Activated effector memory CD4-positive, alpha-beta T cell treated with anti-CD3 and anti-CD28 coated beads, Interleukin-2, amount 50 U/mL, for 16 hours (primary cell): Measurements from ENCODE around the gene PIH1D1.

ENCODE experiments used
- DNase-seq: peaks from one replicate; pipeline ENCODE4 v3.0.0-alpha.2; 2020

PIH1D1 gene

DNA sequence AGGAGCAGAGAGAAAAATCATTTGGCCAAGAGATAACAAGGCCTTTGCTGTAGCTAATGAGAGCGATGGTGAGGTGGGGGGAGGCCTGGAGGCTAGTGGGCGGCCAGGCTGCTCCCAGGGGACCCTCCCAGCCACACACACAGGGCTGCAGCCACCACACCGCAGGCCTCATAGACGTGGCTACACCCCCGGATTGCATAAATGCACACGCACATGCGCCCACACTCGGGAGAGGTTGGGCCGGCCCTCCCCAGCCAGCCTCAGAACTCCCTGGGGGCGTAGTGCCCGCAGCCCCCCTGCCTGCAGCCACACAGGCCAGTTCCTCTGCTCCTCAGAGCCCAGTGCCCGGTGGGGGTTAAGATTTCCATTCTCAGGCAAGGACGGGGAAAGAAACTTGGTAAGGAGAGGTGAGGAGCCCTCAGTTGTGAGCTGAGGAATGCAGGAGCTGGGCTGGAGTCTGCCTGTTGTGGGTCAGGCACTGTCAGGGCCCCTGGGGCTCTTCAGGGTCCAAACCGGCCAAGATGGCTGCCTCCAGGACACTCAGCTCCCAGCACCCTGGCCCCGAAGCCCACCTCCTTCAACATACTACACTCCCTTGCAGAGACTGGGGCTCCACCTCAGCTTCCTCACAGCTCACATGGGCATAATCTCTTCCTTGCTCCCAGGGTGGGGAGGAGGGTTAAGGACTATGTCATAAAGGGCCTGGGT is 36.4 kb downstream of the PIH1D1 start:
- no peak for DNase-seq

DNA sequence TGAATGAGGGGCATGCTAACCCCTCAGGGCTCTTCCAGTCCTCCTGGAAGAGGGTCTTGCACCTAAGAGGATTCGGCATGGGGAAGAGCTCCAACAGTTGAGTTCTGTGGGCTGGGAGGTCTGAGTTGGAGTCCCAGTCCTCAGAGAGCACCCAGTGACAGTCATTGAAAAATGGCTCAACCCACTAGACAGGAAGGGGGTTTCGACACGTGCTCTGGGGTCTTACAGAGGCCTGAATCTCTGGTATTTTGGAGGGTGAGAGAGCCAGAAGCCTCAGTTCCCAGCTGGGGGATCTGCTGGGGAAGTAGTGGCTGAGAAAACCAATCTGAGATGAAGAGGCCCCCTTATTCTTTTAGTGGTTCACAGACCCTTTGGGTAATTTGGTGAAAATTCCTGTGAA is 37.4 kb downstream of the PIH1D1 start:
- no peak for DNase-seq

DNA sequence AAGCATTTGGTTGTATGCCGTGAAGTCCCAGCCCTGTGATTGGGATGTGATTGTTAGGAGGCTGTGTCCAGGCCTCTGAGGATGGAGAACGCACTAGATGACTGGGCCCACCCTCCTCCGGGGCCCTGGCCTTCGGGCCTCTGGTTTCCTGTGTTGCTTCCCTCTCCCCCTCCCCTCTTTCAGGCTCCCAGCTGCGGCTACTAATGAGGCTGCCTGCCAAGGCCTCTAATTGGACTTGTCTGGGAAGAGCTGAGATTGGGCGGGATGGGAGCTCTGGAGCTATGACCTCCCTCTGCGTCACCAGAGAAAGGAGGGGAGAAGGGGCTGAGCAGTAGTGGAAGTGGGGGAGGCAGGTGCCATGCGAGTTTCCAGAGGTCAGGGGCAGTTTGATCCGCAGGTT is 38.3 kb downstream of the PIH1D1 start:
- no peak for DNase-seq

DNA sequence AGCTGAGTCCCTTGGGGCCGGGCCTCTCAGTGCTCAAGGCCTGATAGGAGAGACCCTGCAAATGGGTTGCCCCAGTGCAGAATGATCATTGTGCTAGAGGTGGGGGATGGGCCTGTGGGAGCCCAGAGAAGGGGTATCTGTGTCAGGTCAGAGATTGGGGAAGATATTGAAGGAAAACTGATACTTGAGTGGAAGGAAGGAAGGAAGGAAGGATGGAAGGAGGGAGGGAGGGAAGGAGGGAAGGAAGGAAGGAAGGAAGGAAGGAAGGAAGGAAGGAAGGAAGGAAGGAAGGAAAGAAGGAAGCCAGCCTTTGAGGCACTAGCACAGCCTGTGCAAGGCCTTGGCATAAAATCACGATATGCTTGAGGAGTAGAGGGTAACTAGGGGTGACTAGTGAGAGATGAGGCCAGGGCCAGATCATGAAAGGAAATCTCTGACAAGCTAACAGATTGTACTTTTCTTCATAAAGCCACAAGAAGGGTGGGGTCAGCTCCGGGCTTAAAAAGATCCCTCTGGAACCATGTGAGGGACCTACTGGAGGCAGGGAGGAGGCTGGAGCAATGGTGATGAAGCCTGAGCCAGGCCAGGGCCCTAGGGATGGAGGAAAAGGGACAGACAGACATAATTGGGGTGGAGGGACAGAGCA is 39.8 kb downstream of the PIH1D1 start:
- no peak for DNase-seq

DNA sequence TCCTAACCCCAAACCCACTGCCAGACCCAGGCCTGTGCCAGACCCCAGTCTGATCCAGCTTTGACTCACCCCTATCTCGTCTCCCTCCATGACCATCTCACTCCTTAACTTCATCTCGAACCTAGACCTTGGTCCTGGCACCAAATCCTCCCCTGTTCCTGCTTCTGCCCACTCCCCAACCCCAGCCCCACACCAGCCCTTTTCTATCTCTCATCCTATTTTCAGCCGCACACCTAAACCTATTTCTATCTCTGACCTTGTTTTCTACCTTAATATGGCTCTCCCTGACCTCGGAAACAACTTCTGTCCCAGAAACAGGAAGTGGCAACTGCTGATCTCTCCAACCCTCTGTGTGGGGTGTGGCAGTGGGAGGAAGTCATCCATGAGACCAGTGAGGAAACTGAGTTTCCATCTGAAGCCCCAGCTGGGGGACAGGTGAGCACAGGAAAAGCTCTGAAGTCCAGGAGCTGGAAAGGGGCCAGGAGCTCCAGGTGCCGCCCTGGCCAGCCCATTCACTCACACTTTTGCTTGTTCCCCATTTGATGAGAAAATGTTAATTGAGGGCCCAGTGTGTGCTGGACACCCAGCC is 42.1 kb downstream of the PIH1D1 start:
- peak; percentile 69 for DNase-seq

DNA sequence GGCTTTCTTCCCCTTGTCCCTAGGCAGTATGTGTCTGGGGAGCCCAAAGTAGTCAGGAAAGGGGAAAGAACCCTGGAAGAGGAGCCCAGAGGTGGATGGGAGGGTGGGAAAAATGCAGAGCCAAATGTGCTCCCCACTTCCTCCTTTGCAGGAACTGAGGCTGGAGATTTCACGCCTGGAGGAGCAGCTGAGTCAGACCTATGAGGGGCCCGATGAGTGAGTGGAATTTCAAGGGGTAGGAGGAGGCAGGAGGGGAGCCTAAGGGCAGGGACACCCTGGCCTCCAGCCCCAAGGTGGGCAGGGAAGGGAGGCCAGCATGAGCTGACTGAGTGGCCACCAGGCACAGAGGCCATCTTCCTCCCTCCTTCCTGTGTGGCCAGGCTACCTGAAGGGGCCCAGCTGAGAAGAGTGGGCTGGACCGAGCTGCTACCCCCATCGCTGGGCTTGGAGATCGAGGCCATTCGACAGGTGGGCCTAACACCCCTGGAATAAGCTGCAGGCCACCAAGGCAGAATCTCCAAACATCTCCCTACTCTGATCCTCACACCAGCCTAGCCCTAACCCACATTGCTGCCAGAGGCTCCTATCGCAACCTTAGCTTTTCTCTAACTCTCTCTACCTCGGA is 42.7 kb downstream of the PIH1D1 start:
- no peak for DNase-seq

DNA sequence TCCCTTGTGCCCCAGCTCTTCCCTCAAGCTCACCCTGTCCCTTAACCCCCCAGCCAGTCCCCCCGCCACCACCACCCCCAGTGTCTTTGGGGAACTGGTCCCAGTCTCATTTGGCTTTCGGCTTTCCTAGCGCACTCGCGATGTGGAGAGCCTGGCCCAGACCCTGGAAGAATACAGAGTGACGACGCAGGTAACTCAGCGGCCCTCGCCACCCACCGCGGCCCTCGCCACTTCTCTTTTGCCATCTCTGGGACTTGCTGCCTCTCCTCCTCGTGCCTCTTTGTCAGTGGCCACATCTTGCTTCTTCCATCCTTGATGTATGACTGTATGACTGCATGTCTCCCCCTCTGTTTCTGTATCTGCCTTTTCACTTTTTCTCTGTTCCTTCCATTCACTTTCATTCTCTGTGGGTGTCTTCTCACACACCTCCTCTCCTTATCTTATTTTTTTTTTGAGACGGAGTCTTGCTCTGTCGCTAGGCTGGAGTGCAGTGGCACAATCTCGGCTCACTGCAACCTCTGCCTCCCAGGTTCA is 44.1 kb downstream of the PIH1D1 start:
- DNase-seq: no peak

DNA sequence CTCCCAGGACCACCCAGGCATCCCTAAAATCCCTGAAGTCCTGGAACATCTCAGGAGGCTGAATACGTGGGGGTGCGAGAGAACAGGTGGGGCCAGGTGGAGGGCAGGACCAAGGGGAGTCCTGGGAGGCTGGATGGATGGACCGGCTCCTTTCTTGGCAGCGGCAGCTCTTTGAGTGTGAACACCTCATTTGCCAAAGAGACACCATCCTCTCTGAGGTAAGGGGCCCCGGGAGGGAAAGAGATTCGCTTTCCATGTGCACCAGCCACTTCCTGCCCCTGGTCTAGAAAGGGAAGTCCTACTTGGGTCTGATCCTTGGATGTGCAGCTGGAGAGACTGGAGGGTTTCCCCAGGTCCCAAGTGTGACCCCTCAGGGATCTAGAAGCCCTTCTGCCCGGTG is 44.5 kb downstream of the PIH1D1 start:
- DNase-seq: no peak

DNA sequence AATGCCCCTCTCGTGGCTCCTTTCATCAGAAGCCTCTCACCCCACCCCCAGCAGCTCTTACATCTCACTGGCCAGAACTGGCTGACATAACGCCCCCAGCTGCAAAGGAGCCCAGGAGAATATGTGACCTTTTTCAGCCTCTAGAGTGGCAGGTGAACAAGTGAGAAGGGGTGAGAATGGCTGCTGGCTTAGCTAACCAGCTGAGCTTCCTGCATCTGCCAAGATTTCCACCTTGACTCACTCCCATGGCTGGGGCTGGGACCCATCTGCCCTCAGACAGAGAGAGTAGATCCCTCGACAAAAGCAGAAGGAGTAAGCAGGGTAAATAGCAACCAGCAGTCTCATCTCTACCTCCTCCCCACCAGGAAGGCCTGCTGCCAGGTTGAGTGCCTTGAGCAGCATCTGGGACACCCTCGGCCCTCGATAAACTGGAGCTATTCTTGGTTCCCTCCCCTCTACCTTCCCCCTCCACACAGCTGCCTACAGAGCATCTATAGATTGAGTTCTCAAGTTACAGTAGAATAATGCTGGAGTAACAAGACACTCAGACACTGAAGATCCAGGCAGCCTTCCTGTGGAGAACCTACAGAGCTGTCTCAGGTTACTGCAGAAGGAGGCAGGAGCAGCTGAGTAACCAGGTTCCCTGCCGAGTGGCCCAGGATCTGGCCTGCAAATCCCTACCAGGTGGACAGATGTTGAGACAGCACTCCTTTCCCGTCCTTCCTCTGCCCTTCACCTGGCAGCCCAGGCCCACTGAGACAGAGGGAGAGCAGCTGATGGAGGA is 48.0 kb downstream of the PIH1D1 start:
- DNase-seq: no peak

DNA sequence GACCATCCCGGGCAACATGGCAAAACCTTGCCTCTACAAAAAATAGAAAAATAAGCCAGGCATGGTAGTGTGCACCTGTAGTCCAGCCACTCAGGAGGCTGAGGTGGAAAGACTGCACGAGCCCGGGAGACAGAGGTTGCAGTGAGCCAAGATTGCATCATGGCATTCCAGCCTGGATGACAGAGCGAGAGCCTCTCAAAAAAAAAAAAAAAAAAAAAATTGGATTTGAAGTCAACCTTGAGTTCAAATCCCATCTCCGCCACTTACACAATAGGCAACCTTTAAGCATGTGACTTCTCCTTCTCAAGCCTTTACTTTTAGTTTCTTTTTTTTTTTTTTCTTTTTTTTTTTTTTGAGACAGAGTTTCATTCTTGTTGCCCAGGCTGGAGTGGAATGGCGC is 51.6 kb downstream of the PIH1D1 start:
- DNase-seq: no peak

DNA sequence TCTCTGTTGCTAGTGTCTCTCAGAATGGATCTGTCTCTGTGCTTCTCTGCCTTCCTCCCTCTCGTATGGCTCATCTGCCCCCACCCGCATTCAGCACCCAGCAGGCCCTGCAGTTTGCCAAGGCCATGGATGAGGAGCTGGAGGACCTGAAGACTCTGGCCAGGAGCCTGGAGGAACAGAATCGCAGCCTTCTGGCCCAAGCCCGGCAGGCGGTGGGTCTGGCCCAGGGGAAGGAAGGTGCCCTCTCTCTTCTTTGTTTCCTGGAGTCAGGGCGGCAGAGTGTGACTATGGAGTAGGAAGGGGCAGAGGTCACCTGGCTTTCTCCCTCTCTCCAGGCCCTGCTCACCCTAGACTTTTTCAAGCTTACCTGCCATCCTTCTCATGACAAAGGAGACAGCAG is 52.7 kb downstream of the PIH1D1 start:
- no peak for DNase-seq

DNA sequence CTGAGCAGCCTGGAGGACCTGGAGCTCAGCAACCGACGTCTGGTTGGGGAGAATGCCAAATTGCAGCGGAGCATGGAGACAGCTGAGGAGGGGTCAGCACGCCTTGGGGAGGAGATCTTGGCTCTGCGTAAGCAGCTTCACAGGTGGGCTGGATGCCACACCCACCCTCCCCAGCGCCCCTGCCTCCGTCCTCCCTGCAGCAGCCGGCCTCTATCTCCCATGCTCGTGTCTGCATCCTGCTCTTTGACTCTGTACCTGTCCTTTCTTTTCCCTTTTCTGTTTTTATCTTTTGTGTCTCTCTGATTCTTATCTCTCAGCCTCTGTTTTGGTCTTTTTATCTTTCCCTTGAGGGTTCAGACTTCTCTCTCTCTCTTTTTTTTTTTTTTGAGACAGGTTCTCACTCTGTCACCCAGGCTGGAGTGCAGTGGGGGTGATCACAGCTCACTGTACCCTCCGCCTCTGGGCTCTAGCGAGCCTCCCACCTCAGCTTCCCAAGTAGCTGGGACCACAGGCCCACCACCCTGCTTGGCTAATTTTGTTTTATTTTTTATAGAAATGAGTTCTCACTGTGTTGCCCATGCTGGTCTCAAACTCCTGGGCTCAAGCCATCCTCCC is 53.5 kb downstream of the PIH1D1 start:
- no peak for DNase-seq

DNA sequence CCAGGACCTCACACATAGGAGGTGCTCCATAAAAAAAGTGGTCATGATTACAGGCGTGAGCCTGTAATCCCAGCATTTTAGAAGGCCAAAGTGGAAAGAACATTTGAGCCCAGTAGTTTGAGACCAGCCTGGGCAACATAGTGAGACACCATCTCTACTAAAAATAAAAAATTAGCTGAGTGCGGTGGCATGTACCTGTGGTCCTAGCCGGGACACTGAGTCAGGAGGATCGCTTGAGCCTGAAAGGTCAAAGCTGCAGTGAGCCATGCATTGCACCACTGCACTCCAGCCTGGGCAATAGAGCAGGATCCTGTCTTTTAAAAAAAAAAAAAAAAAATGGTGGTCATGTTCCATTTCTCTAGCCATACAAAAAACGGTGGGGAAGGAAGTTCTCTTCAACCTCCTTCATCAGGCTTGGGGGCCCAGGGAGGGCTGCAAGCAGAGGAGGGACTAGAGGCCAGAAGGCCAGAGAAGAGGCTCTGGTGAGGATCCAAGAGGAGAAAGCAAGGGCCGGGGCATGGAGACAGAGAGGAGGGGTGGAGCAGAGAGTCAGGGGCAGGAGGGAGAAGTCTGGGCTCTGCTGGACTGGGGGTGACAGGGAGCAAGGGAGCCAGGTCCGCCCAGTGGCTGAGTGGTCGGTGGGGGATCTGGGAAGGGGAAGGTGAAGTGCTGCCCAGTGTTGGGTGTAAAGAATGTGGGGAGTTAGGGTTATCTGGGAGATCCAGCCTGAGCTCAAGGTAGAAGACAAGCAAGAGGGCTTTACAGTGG is 54.7 kb downstream of the PIH1D1 start:
- no peak for DNase-seq
